Measurements from ENCODE around the gene ATP6V0A1. TPM values are rescaled to one million over a fixed set of nuclear protein-coding genes. Genes with fewer than 3 reads are reported as not detected.

Gene ATP6V0A1
- total RNA-seq, 1 experiment from 2014 or later, result 0.07 TPM

GRCh38 chr17:42566215-42566882, 107.7 kb downstream of the ATP6V0A1 start:
- no TSS peak for BruUV-seq (replicated peaks)
- CTCF ChIA-PET, result no interaction called here
- no peak; the same call in 1 of the 2 replicates for ATAC-seq

GRCh38 chr17:42566883-42567573, 108.3 kb downstream of the ATP6V0A1 start, which contains the start of gene MLX:
Gene MLX, plus strand, starts transcription at chr17:42567100. Its CDS starts 25 bp downstream, at chr17:42567125.
- Histone ChIP-seq H3F3A (ENCODE audit: low read length, unreplicated experiment) (no peaks in the 10 kb centered on the region), H3K4me1 (ENCODE audit: insufficient read depth, low read length) (peaks cover 21% of the 10 kb centered on the region), H3K27me3 (ENCODE audit: low read length) (no peaks in the 10 kb centered on the region), H3K27ac (ENCODE audit: low read length) (peak within 1 kb of the TSS; percentile 30), H3K79me2 (ENCODE audit: low read length) (peaks cover 52% of the 10 kb centered on the region), H3K4me2 (ENCODE audit: low read length) (peak within 1 kb of the TSS; percentile 92), H3K36me3 (ENCODE audit: low read depth, low read length) (peaks cover 21% of the 10 kb centered on the region; the same call in 1 of the 2 replicates), H3K4me3 (ENCODE audit: low read length) (peak within 1 kb of the TSS; percentile 88), H3K9me3 (ENCODE audit: low read length) (no peaks in the 10 kb centered on the region), H3K9me2 (replicated peaks; ENCODE audit: low read length) (no peaks in the 10 kb centered on the region), H2AFZ (ENCODE audit: low read length) (peak within 1 kb of the TSS; percentile 65), H3K9ac (ENCODE audit: low read length) (peak within 1 kb of the TSS; percentile 82), H4K20me1 (ENCODE audit: low read length) (no peaks in the 10 kb centered on the region)
- TSS peak; percentile 17 for BruUV-seq (replicated peaks)
- DNase-seq (peak; percentile 81), ATAC-seq (peak; percentile 54)
- TF ChIP-seq EZH2 (IDR thresholded peaks at IDR 0.05; ENCODE audit: low read length, unreplicated experiment) (no peak), EZH2phosphoT487 (IDR thresholded peaks at IDR 0.05; ENCODE audit: borderline replicate concordance, low read length) (no peak), CTCF (conservative IDR thresholded peaks at IDR 0.05; ENCODE audit: low read depth, low read length) (no peak)
- intact Hi-C loops (cut with micrococcal nuclease), result no loop called here
- ChIA-PET POLR2A (ENCODE audit: unreplicated experiment) (no interaction called here), CTCF (no interaction called here)

More at GRCh38 chr17:42566215-42566882, 107.7 kb downstream of the ATP6V0A1 start:
- no peaks in the 10 kb centered on the region for H4K20me1 ChIP-seq (ENCODE audit: low read length)
- H3K9ac ChIP-seq (ENCODE audit: low read length), result peak overlapping the region; percentile 82; the same call in 1 of the 2 replicates
- no peaks in the 10 kb centered on the region for H3K9me2 ChIP-seq (replicated peaks; ENCODE audit: low read length)
- H3F3A ChIP-seq (ENCODE audit: low read length, unreplicated experiment), result no peaks in the 10 kb centered on the region
- H3K4me3 ChIP-seq (ENCODE audit: low read length), result peak overlapping the region; percentile 88; the same call in 1 of the 2 replicates
- no peaks in the 10 kb centered on the region for H3K9me3 ChIP-seq (ENCODE audit: low read length)
- H3K4me1 ChIP-seq (ENCODE audit: insufficient read depth, low read length), result peaks cover 24% of the 10 kb centered on the region
- no peak overlapping the region for H3K27ac ChIP-seq (ENCODE audit: low read length)
- TF ChIP-seq EZH2phosphoT487 (IDR thresholded peaks at IDR 0.05; ENCODE audit: borderline replicate concordance, low read length) (no peak), CTCF (conservative IDR thresholded peaks at IDR 0.05; ENCODE audit: low read depth, low read length) (no peak), EZH2 (IDR thresholded peaks at IDR 0.05; ENCODE audit: low read length, unreplicated experiment) (no peak)
- H3K36me3 ChIP-seq (ENCODE audit: low read depth, low read length), result peaks cover 16% of the 10 kb centered on the region; the same call in 1 of the 2 replicates
- POLR2A ChIA-PET (ENCODE audit: unreplicated experiment), result no interaction called here
- H2AFZ ChIP-seq (ENCODE audit: low read length), result peak overlapping the region; percentile 37; the same call in 1 of the 2 replicates
- intact Hi-C loops (cut with micrococcal nuclease), result no loop called here
- no peak for DNase-seq
- H3K79me2 ChIP-seq (ENCODE audit: low read length), result peaks cover 54% of the 10 kb centered on the region
- no peaks in the 10 kb centered on the region for H3K27me3 ChIP-seq (ENCODE audit: low read length)
- H3K4me2 ChIP-seq (ENCODE audit: low read length), result peak overlapping the region; percentile 92

All from PC-3 (cell line).